Measurements from ENCODE around the gene HSPA12B. TPM values are rescaled to one million over a fixed set of nuclear protein-coding genes. Genes with fewer than 3 reads are reported as not detected.

HSPA12B gene
- polyA plus RNA-seq, 1 donor from 2014 or later = not detected

DNA sequence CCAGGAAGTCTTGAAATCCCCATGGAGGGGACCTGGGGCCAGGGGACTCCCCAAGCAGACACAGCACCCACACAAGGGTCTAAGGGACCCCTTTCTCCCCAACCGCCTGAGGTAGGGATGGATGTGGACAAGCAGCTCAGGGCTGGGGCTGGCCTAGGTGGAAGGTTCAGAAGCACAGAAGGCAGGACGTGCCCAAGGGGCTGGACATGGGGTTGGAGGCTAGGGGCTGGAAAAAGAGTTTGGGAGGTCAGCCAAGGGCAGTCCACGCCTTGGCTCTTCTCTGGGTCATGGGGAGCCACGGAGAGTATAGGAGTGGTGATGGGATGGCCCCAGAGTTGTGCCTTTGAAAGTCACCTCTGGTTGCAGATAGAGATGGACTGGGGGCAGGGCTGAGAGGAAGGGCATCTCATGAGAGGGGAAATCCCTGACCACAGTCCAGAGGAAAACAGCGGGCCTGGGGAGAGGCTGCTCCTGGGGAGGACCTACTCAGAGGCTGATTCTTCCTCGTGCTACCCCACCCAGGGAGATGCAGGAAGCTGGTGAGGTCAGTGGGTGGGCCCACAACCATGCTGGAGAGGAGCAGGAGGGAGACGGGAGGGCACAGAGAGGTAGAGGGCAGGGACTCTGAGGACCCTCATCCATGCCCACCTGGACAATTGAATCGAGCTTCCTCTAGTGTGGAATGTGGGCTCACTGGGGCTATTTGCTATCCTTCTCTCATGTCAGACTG, 2.5 kb upstream of the HSPA12B start:
- TF ChIP-seq SMC3 (conservative IDR thresholded peaks at IDR 0.05; ENCODE audit: poor library complexity) = no peak
- no peak for TF ChIP-seq EZH2 (IDR thresholded peaks at IDR 0.05; ENCODE audit: borderline replicate concordance, insufficient read depth, low read length, poor library complexity, severe bottlenecking)
- TF ChIP-seq TAF1 (IDR thresholded peaks at IDR 0.05; ENCODE audit: low read depth) = no peak
- no peak for TF ChIP-seq REST (IDR thresholded peaks at IDR 0.05; ENCODE audit: borderline replicate concordance)
- no peak for TF ChIP-seq EP300 (conservative IDR thresholded peaks at IDR 0.05; ENCODE audit: poor library complexity, severe bottlenecking)
- no peak for TF ChIP-seq POLR2AphosphoS5 (IDR thresholded peaks at IDR 0.05)
- no peak for TF ChIP-seq MXI1 (conservative IDR thresholded peaks at IDR 0.05; ENCODE audit: poor library complexity, severe bottlenecking)
- no peak for TF ChIP-seq RAD21 (conservative IDR thresholded peaks at IDR 0.05)
- TF ChIP-seq, protein P1, sequence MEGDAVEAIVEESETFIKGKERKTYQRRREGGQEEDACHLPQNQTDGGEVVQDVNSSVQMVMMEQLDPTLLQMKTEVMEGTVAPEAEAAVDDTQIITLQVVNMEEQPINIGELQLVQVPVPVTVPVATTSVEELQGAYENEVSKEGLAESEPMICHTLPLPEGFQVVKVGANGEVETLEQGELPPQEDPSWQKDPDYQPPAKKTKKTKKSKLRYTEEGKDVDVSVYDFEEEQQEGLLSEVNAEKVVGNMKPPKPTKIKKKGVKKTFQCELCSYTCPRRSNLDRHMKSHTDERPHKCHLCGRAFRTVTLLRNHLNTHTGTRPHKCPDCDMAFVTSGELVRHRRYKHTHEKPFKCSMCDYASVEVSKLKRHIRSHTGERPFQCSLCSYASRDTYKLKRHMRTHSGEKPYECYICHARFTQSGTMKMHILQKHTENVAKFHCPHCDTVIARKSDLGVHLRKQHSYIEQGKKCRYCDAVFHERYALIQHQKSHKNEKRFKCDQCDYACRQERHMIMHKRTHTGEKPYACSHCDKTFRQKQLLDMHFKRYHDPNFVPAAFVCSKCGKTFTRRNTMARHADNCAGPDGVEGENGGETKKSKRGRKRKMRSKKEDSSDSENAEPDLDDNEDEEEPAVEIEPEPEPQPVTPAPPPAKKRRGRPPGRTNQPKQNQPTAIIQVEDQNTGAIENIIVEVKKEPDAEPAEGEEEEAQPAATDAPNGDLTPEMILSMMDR (IDR thresholded peaks at IDR 0.05; ENCODE audit: poor library complexity, severe bottlenecking) = no peak
- Histone ChIP-seq H3K27ac (ENCODE audit: low read length) (no peak overlapping the region), H3K9me2 (ENCODE audit: insufficient read depth, low read length) (no peaks in the 10 kb centered on the region), H3K79me2 (replicated peaks; ENCODE audit: insufficient read depth, low read length) (no peaks in the 10 kb centered on the region), H4K20me1 (ENCODE audit: insufficient read depth) (no peaks in the 10 kb centered on the region), H3K4me2 (ENCODE audit: low read length) (no peak overlapping the region), H3K9ac (ENCODE audit: low read length) (no peak overlapping the region), H3K9me3 (ENCODE audit: low read length) (no peaks in the 10 kb centered on the region), H3K36me3 (ENCODE audit: insufficient read depth, low read length) (no peaks in the 10 kb centered on the region), H2AFZ (ENCODE audit: low read depth, low read length) (no peak overlapping the region), H3F3A (ENCODE audit: insufficient read depth, low read length, poor library complexity, severe bottlenecking) (no peaks in the 10 kb centered on the region), H3K27me3 (ENCODE audit: insufficient read depth, low read depth, low read length) (peaks cover 4% of the 10 kb centered on the region), H3K4me3 (ENCODE audit: low read length) (no peak overlapping the region)

- Histone ChIP-seq H3K36me3 (ENCODE audit: insufficient read depth, low read length) (no peaks in the 10 kb centered on the region), H3K4me3 (ENCODE audit: low read length) (no peak overlapping the region), H3K9ac (ENCODE audit: low read length) (no peak overlapping the region), H3K9me2 (ENCODE audit: insufficient read depth, low read length) (no peaks in the 10 kb centered on the region), H3K27ac (ENCODE audit: low read length) (no peak overlapping the region), H3K4me2 (ENCODE audit: low read length) (no peak overlapping the region), H3K27me3 (ENCODE audit: insufficient read depth, low read depth, low read length) (peaks cover 4% of the 10 kb centered on the region), H2AFZ (ENCODE audit: low read depth, low read length) (no peak overlapping the region), H3F3A (ENCODE audit: insufficient read depth, low read length, poor library complexity, severe bottlenecking) (no peaks in the 10 kb centered on the region), H3K79me2 (replicated peaks; ENCODE audit: insufficient read depth, low read length) (no peaks in the 10 kb centered on the region), H4K20me1 (ENCODE audit: insufficient read depth) (no peaks in the 10 kb centered on the region), H3K9me3 (ENCODE audit: low read length) (no peaks in the 10 kb centered on the region)
- no peak for TF ChIP-seq SMC3 (conservative IDR thresholded peaks at IDR 0.05; ENCODE audit: poor library complexity)
- TF ChIP-seq, protein P1 (IDR thresholded peaks at IDR 0.05; ENCODE audit: poor library complexity, severe bottlenecking) = no peak
- TF ChIP-seq TAF1 (IDR thresholded peaks at IDR 0.05; ENCODE audit: low read depth) = no peak
- TF ChIP-seq EP300 (conservative IDR thresholded peaks at IDR 0.05; ENCODE audit: poor library complexity, severe bottlenecking) = no peak
- no peak for TF ChIP-seq EZH2 (IDR thresholded peaks at IDR 0.05; ENCODE audit: borderline replicate concordance, insufficient read depth, low read length, poor library complexity, severe bottlenecking)
- no peak for TF ChIP-seq REST (IDR thresholded peaks at IDR 0.05; ENCODE audit: borderline replicate concordance)
- no peak for TF ChIP-seq POLR2AphosphoS5 (IDR thresholded peaks at IDR 0.05)
- TF ChIP-seq MXI1 (conservative IDR thresholded peaks at IDR 0.05; ENCODE audit: poor library complexity, severe bottlenecking) = no peak
- no peak for TF ChIP-seq RAD21 (conservative IDR thresholded peaks at IDR 0.05)
Observed at GRCh38 chr20:3730803-3731672, 1.4 kb upstream of the HSPA12B start.
